NCI-H1105 (cell line): ENCODE measurements around the gene RHBDL1.

Experiments used
- DNase-seq: peaks from one replicate; lab custom pipeline; 2025; lab: John Stamatoyannopoulos, UW

Gene RHBDL1

GRCh38 chr16:674214-674881 lies 1.1 kb upstream of the RHBDL1 start:
- DNase-seq: no peak

GRCh38 chr16:675884-676564 lies 553 bp downstream of the RHBDL1 start:
- DNase-seq: no peak

- DNase-seq: no peak
These were observed 1.1 kb downstream of the RHBDL1 start for GRCh38 chr16:676565-676902.

GRCh38 chr16:676913-677312 lies 1.4 kb downstream of the RHBDL1 start:
- DNase-seq: peak; percentile 78

GRCh38 chr16:677316-678190 lies 2.1 kb downstream of the RHBDL1 start:
- peak; percentile 70 for DNase-seq

GRCh38 chr16:678209-678857 lies 2.9 kb downstream of the RHBDL1 start:
- DNase-seq: no peak

- DNase-seq: no peak
These were observed 3.7 kb downstream of the RHBDL1 start for GRCh38 chr16:678858-679813.

GRCh38 chr16:679814-680624 lies 4.5 kb downstream of the RHBDL1 start, which contains the start of gene STUB1:
STUB1 (plus strand) TSS chr16:680410; CDS start chr16:680526, 116 bp downstream.
- peak; percentile 44 for DNase-seq

- DNase-seq: no peak
These were observed 5.1 kb downstream of the RHBDL1 start for GRCh38 chr16:680625-680945.

GRCh38 chr16:680967-681745 lies 5.7 kb downstream of the RHBDL1 start:
- no peak for DNase-seq

- no peak for DNase-seq
These were observed 6.4 kb downstream of the RHBDL1 start for GRCh38 chr16:681746-682427.

GRCh38 chr16:682493-683395 lies 7.3 kb downstream of the RHBDL1 start:
- DNase-seq: no peak

- DNase-seq: no peak
These were observed 8.1 kb downstream of the RHBDL1 start for GRCh38 chr16:683396-684070.

GRCh38 chr16:684071-684794 lies 8.8 kb downstream of the RHBDL1 start, which contains the start of gene JMJD8:
JMJD8 (minus strand) TSS chr16:684334; CDS start chr16:684319, 15 bp downstream.
- peak; percentile 86 for DNase-seq

GRCh38 chr16:684961-685696 lies 9.7 kb downstream of the RHBDL1 start:
- DNase-seq: peak; percentile 43

- DNase-seq: no peak
These were observed 10.5 kb downstream of the RHBDL1 start for GRCh38 chr16:685967-686366.
